ENCODE results near the gene ATG9B. TPM values are rescaled to one million over a fixed set of nuclear protein-coding genes. Genes with fewer than 3 reads are reported as not detected.

The ATG9B gene
- total and polyA plus RNA-seq, 7 donors: 0.12 to 0.18 (median 0.18) TPM; not detected in 4

GRCh38 chr7:150975536-150976319 is 48.6 kb downstream of the ATG9B start:
- intact Hi-C loops (cut with DNase I): no loop called here
- 61 to 67% (median 64%) methylated on average over 9 of the region's 9 CpGs for WGBS, 3 donors
- Histone ChIP-seq H3K27ac (no peak overlapping the region), H3K27me3 (ENCODE audit: insufficient read depth in 3 of 3, low read length in 2 of 3) (peaks cover 0 to 77% (median 25%) of the 10 kb centered on the region in 3 donors), H3K9me3 (no peaks in the 10 kb centered on the region), H3K4me3 (no peak overlapping the region), H3K36me3 (ENCODE audit: insufficient read depth in 1 of 2, low read depth in 1 of 2) (no peaks in the 10 kb centered on the region), H3K4me1 (peaks cover 5% of the 10 kb centered on the region)
- DNase-seq (no peak), ATAC-seq (no peak)
- no peak for TF ChIP-seq CTCF (IDR thresholded peaks at IDR 0.05)

- no peaks in the 10 kb centered on the region for H3K36me3 ChIP-seq (ENCODE audit: insufficient read depth in 1 of 2, low read depth in 1 of 2)
- WGBS, 3 donors: 6 to 15% (median 9%) methylated on average over 78 to 89 of the region's 89 CpGs
- peaks cover 0 to 68% (median 28%) of the 10 kb centered on the region in 3 donors for H3K27me3 ChIP-seq (ENCODE audit: insufficient read depth in 3 of 3, low read length in 2 of 3)
- H3K4me1 ChIP-seq: peaks cover 5% of the 10 kb centered on the region
- no peak for DNase-seq
- ATAC-seq: peak in 1 of 4 donors; percentile 35
- intact Hi-C loops (cut with DNase I): no loop called here
- H3K9me3 ChIP-seq: no peaks in the 10 kb centered on the region
- peak overlapping the region; percentile 56 for H3K4me3 ChIP-seq
- H3K27ac ChIP-seq: no peak overlapping the region
- TF ChIP-seq CTCF (IDR thresholded peaks at IDR 0.05): no peak
Observed at GRCh38 chr7:150974468-150975391, 49.6 kb downstream of the ATG9B start.

GRCh38 chr7:150973571-150974451 is 50.5 kb downstream of the ATG9B start:
- Histone ChIP-seq H3K27me3 (ENCODE audit: insufficient read depth in 3 of 3, low read length in 2 of 3) (peaks cover 0 to 59% (median 27%) of the 10 kb centered on the region in 3 donors), H3K27ac (no peak overlapping the region), H3K4me3 (no peak overlapping the region), H3K36me3 (ENCODE audit: insufficient read depth in 1 of 2, low read depth in 1 of 2) (no peaks in the 10 kb centered on the region), H3K4me1 (peaks cover 11% of the 10 kb centered on the region), H3K9me3 (no peaks in the 10 kb centered on the region)
- WGBS, 3 donors: 66 to 76% (median 67%) methylated on average over 25 to 27 of the region's 27 CpGs
- ATAC-seq (no peak), DNase-seq (no peak)
- intact Hi-C loops (cut with DNase I): loop anchor here in 1 of 2 donors (1.0 kb wide), 1 partner anchor 38 kb away; no protein-coding TSS in a partner anchor
- TF ChIP-seq CTCF (IDR thresholded peaks at IDR 0.05): no peak

- peaks cover 19% of the 10 kb centered on the region for H3K4me1 ChIP-seq
- no peak overlapping the region for H3K27ac ChIP-seq
- 52 to 60% (median 54%) methylated on average over 8 of the region's 8 CpGs for WGBS, 3 donors
- peaks cover 0 to 54% (median 23%) of the 10 kb centered on the region in 3 donors for H3K27me3 ChIP-seq (ENCODE audit: insufficient read depth in 3 of 3, low read length in 2 of 3)
- ATAC-seq (no peak), DNase-seq (no peak)
- TF ChIP-seq CTCF (IDR thresholded peaks at IDR 0.05): no peak
- intact Hi-C loops (cut with DNase I): loop anchor here in 1 of 2 donors (1.0 kb wide), 1 partner anchor 40 kb away; no protein-coding TSS in a partner anchor
- no peaks in the 10 kb centered on the region for H3K36me3 ChIP-seq (ENCODE audit: insufficient read depth in 1 of 2, low read depth in 1 of 2)
- H3K9me3 ChIP-seq: no peaks in the 10 kb centered on the region
- H3K4me3 ChIP-seq: no peak overlapping the region
Observed at GRCh38 chr7:150972741-150973140, 51.6 kb downstream of the ATG9B start.
